Retinal pigment epithelial cell (primary cell): ENCODE results near the gene ILF2.

Source experiments
- DNase-seq: peaks from one replicate; pipeline ENCODE4 v3.0.0-alpha.2; 2010; ENCODE audit warnings: low read depth
- H3K4me3 ChIP-seq: 2 replicates; pipeline ENCODE4 v1.5.1; 2011; ENCODE audit warnings: mild to moderate bottlenecking, low read length, control low read depth, moderate library complexity
- TF ChIP-seq, protein P1 (sequence below): conservative IDR thresholded peaks from 2 replicates; pipeline ENCODE4 v1.5.1; 2011; ENCODE audit warnings: low read depth, low read length, control low read depth, inconsistent platforms

ILF2 gene

DNA sequence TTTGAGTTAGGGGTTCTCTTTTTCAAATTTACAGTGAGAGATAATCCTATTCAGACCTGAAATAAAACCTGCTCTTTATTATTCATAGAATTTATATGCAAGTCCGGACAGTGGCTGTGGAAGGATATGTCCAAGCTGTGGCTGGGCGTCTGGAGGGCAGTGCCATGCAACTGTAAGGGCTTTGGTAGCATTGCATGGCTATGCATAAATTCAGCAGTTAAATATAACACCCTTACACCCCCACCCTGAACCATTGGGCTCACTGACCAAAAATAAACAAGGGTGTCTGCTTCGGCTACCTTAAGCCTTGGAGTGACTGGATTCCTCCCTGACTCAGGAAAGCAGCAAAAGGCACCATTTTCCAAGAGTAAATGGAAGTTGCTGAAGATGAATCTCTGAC lies 31.5 kb downstream of the ILF2 start:
- no peak for DNase-seq
- TF ChIP-seq, protein P1, sequence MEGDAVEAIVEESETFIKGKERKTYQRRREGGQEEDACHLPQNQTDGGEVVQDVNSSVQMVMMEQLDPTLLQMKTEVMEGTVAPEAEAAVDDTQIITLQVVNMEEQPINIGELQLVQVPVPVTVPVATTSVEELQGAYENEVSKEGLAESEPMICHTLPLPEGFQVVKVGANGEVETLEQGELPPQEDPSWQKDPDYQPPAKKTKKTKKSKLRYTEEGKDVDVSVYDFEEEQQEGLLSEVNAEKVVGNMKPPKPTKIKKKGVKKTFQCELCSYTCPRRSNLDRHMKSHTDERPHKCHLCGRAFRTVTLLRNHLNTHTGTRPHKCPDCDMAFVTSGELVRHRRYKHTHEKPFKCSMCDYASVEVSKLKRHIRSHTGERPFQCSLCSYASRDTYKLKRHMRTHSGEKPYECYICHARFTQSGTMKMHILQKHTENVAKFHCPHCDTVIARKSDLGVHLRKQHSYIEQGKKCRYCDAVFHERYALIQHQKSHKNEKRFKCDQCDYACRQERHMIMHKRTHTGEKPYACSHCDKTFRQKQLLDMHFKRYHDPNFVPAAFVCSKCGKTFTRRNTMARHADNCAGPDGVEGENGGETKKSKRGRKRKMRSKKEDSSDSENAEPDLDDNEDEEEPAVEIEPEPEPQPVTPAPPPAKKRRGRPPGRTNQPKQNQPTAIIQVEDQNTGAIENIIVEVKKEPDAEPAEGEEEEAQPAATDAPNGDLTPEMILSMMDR, result no peak
- no peak overlapping the region for H3K4me3 ChIP-seq

DNA sequence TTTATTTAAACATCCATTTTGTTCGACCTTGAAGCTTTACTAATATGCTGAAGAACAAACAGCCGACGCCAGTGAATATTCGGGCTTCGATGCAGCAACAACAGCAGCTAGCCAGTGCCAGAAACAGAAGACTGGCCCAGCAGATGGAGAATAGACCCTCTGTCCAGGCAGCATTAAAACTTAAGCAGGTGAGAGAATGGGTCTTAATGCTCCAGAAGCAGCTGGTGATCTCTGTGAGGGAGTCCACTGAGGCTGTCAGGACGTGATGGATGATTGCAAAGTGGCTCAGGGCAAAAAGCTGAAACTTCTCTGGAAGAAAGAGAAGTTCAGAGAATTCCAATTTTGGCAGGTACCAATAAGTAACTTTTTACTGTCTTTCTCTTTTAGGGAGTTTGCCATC lies 32.5 kb downstream of the ILF2 start:
- H3K4me3 ChIP-seq, result no peak overlapping the region
- DNase-seq, result no peak
- TF ChIP-seq, protein P1, result no peak

DNA sequence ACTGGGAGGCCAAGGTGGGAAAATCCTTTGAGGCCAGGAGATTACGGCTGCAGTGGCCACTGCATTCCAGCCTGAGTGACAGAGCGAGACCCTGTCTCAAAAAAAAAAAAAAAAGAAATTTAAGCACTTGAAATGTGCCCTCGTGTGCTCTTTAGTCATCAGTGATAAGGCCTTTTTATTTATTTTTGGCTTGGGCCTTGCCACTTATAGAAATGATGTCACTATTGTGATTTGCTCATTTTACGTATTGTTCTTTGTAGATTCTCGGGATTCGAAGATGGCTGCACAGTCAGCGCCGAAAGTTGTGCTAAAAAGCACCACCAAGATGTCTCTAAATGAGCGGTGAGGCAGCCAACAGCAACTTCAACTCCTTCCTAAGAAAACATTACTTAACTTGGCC lies 34.5 kb downstream of the ILF2 start:
- no peak overlapping the region for H3K4me3 ChIP-seq
- DNase-seq, result no peak
- TF ChIP-seq, protein P1, result no peak

DNA sequence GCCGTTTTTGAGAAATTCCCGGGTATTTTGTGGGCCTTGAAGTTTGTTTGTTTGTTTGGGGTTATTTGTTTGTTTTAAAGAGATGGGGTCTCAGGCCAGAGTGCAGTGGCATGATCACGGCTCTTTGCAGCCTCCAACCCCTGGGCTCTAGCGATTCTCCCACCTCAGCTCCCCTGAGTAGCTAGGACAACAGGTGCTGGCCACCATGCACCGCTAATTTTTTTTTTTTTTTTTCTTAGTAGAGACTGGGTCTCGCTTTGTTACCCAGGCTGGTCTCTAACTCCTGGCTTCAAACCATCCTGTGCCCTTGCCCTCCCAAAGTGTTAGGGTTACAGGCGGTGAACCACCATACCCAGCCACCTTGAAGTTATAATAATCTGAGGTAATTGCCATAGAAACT lies 34.9 kb downstream of the ILF2 start:
- DNase-seq, result no peak
- H3K4me3 ChIP-seq, result peak overlapping the region; percentile 6
- TF ChIP-seq, protein P1, result no peak

DNA sequence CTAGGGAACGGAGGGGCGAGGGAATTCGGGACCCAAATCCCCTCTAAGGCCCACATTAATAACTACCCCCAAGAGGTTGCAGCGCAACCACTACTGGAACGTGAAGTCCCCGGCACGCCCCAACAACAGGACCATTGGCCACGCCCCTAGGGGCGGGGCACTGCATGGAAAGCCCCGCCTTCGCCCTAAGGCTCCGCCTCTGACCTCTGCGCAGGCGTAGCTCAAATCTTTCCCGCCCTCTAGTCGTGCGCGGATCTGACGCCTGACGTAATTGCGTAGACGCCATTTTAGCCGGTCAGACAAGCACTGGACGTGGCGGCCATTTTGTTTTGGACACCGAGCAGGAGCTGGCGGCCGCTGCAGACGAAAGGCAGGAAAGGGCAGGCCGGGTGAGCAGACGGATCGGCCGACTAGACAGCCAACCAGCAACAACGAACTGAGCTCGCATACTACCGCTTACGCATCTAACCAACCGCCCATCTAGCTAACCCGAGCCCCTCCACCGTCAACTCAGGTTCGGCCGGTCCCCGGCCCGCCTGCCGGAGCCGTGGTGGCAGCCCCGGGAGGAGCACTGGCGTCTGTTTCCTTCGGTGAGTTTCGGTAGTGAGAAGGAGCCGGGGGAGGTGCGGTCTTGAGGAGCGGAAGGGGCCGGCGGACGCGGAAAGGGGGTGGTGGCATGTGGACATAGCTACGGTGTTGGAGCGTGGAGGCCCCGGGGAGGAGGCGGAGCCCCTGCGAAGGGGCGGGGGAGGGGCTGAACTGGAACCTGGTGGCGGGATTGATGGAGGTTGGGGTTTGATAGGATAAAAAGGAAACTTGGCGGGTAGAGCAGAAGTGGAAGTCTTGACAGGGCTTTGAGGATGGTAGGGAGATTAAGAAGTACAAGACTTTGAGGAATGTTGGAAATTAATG lies 36.8 kb downstream of the ILF2 start, which contains the start of gene CHTOP:
TSS of gene CHTOP (plus strand) at position 313 of the 912 bp plus-strand sequence. CDS start 2,523 bp downstream, outside the sequence.
- peak; percentile 96 for DNase-seq
- H3K4me3 ChIP-seq, result peak within 1 kb of the TSS; percentile 71
- TF ChIP-seq, protein P1, result no peak

DNA sequence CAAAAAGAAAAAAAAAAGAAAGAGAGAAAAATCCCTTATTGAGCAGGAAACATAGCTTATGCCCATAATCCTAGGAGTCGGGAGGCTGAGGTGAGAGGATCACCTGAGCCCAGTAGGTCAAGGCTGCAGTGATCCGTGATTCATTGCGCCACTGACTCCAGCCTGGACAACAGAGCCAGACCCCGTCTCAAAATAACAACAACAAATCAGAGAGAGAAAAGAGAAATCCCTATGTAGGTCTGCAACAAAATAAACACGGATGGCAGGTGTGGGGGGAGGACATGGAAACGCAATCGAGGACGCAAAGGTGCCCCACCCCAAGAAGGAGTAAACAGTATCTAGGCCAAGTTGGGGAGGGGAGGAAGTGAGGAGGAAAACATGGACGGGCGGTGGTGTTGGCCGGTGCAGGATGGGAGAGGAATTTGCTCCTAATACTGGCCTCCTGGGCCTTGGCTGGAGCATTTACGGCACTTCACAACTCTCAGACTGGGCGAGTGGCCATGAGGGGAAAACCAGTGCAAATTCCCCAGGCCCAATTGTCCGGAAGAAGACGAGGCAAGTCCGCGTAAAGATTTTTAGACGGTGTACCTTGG lies 37.5 kb downstream of the ILF2 start:
- TF ChIP-seq, protein P1, result no peak
- no peak for DNase-seq
- H3K4me3 ChIP-seq, result peak overlapping the region; percentile 71
